GM19372 (cell line): ENCODE data around the gene TGM4.

Source experiments
- ATAC-seq: cut with Tn5 transposase; IDR thresholded peaks from one replicate; pipeline ENCODE4 v1.9.1; 2021; ENCODE audit warnings: mild to moderate bottlenecking, low read depth, moderate library complexity; ENCODE audit not compliant: unreplicated experiment

Gene TGM4

GRCh38 chr3:44910693-44911092, 36.3 kb downstream of the TGM4 start:
- ATAC-seq, result no peak

DNA sequence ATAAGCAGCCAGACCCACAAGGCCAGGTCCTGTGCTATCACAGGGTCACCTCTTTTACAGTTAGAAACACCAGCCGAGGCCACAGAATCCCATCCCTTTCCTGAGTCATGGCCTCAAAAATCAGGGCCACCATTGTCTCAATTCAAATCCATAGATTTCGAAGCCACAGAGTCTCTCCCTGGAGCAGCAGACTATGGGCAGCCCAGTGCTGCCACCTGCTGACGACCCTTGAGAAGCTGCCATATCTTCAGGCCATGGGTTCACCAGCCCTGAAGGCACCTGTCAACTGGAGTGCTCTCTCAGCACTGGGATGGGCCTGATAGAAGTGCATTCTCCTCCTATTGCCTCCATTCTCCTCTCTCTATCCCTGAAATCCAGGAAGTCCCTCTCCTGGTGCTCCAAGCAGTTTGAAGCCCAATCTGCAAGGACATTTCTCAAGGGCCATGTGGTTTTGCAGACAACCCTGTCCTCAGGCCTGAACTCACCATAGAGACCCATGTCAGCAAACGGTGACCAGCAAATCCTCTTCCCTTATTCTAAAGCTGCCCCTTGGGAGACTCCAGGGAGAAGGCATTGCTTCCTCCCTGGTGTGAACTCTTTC, 39.6 kb downstream of the TGM4 start:
- no peak for ATAC-seq

- ATAC-seq, result no peak
Measured at GRCh38 chr3:44914936-44915335, 40.5 kb downstream of the TGM4 start.

DNA sequence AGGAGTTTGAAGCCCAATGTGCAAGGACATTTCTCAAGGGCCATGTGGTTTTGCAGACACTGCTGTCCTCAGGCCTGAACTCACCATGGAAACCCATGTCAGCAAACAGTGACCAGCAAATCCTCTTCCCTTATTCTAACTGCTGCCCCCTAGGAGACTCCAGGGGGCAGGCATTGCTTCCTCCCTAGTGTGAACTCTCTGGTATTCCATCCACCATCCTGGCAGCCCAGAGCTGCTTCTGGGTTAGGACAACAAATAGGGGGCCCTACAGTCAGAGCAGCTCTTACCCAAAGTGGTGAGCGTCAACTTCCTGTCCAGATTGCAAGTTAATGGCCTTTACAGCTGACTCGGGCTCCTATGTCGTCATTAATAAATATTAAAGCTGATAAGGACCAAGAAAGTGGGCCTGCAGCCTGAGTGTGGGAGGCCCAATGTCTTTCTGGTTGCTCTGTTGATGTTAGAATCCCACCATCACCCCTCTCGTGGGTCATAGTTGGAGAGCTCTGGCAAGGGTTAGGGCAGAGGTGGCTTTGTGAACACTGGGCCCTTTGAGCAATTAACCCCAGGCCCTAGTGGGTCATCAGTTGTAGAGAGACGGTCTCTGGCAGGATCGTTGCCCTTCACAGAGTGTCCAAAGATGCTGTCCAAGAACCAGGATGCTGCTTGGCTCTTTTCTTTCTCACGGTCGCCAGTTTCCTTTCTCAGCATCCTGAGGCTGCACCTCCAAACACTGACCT, 41.5 kb downstream of the TGM4 start:
- no peak for ATAC-seq

DNA sequence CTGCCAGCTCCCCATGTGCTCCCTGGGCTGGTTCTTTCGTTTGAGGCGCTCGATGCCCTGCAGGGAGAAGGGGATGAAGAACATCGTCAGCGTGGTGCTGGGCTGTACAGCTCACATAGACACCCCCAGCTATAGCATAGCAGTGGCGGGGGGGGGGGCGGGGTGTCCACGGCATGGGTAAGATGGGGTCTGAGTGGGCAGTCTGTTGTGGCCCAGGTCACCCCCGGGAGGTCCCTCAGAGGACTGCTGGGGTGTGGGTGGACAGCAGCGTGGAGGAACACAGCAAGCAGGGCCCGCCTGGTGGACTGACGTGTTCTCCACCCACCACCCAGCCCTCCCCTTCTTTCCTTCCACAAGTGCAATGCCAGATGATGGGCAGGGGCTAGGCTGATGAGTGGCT, 43.7 kb downstream of the TGM4 start:
- ATAC-seq, result no peak

DNA sequence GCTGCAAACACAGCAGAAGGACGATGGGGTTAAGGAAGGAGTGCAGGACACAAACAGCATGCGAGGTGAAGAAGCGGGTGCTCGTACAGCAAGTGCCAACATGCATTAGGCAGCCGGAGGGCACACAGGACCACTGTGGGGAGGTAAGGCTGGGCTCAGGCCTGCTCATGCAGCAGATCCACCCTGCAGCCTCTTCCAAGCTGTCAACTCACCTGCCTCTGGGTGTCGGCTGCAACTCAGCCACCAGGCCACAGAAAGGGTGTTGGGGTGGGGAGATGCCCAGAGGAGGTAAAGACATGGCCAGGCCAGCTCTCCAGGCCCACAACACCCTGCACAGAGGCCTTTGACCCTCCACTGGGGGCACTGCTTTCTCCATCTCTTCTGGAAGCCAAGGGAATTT, 44.2 kb downstream of the TGM4 start:
- no peak for ATAC-seq

DNA sequence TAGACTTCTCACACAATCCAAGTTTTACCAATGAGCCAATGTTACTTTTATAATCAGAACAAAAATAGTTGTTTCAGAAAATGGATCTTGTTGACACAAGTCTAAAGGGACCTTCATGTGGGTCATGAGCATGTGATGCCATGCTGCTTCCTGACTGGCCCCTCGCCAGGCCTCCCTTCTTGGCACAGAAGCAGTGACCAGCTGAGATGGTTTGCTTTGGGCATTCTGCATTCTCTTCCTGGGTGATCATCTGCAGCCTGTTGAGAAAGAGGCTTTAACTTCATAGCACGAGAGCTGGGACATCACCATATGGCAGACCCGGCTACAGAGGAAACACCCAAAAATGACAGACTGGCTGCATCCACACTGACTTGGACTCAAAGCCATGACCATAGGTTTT, 45.7 kb downstream of the TGM4 start:
- no peak for ATAC-seq

GRCh38 chr3:44923632-44924456, 49.4 kb downstream of the TGM4 start:
- no peak for ATAC-seq

- ATAC-seq, result no peak
Measured at GRCh38 chr3:44924457-44925084, 50.2 kb downstream of the TGM4 start.

- no peak for ATAC-seq
Measured at GRCh38 chr3:44926172-44926571, 51.8 kb downstream of the TGM4 start.

GRCh38 chr3:44926921-44927320, 52.5 kb downstream of the TGM4 start:
- no peak for ATAC-seq

DNA sequence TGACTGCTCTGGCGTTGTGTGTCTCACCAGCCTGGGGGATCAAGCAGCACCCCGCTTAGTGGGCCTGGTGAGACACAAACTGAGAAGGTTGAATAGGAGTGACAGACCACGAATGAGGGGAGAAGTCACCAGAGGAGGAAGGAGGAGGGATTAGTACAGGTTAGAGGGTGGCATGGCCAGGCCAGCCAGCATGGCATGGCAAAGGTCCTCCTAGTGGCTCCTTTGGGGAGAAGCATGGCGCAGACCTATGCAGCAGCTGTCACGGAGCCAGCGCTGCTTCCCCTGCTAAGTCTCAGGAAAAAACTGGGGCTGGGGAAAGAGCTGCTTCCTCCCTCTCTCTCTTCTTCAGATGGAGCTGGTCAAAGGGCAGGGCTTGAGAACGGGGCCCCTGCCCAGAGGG, 53.0 kb downstream of the TGM4 start:
- no peak for ATAC-seq

DNA sequence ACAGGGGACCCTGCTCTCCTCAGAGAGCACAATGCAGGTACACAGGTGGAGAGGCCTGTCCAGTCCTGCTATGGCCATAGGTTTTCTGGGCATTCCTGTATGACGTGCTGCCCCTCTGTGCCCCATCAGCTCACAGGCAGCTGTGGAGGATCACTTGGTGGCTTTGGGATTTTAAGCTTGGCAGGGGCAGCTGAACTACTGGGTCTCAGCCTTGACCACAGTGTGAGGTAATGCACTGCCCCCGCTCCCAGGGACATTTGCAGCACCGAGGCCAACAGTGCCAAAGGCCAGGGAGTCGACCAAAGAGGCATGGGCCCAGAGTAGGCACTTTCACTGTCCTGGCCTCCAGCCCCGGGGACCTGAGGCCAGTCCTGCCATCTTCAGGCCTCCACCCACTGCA, 55.4 kb downstream of the TGM4 start:
- no peak for ATAC-seq

GRCh38 chr3:44930911-44931310, 56.5 kb downstream of the TGM4 start:
- ATAC-seq, result no peak

DNA sequence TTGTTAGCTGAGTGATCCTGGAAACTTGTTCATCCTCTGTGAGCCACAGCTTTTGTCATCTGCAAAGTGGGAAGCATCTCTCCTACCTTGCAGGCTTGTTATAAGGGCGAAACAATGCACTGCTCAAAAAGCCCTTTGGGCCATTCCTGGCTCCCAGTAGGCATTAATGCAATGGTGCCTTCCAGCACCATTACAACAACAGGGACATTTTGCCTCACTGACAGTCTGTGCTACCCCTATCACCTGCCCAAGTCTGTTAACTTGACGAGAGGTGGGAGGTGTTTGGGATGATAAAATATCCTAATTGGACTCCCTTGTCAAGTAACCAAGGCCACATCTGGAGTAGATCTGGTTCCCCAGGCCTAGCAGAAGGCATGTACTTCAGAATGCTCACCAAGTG, 57.4 kb downstream of the TGM4 start:
- ATAC-seq, result no peak

DNA sequence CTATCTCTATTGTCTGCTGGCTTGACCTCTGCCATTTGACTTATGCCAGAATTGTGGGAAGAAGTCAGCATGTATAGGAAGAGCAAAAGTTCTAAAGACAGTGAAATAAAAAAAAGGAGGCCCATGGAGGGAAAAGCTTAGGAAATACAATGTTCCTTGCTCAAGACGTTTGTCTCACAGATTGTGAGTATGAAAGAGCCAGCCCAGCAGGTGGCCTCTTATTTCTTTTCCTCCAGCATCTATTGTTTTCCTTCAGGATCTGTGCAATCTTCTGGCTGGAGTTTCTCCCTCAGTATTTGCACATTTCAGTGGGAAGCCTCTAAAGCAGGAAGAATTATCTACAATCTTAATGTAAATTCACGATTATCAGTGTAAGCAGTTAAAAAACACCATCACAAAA, 57.9 kb downstream of the TGM4 start:
- ATAC-seq, result no peak

GRCh38 chr3:44932986-44933944, 58.9 kb downstream of the TGM4 start:
- no peak for ATAC-seq

- ATAC-seq, result no peak
Measured at GRCh38 chr3:44939581-44940036, 65.2 kb downstream of the TGM4 start.

DNA sequence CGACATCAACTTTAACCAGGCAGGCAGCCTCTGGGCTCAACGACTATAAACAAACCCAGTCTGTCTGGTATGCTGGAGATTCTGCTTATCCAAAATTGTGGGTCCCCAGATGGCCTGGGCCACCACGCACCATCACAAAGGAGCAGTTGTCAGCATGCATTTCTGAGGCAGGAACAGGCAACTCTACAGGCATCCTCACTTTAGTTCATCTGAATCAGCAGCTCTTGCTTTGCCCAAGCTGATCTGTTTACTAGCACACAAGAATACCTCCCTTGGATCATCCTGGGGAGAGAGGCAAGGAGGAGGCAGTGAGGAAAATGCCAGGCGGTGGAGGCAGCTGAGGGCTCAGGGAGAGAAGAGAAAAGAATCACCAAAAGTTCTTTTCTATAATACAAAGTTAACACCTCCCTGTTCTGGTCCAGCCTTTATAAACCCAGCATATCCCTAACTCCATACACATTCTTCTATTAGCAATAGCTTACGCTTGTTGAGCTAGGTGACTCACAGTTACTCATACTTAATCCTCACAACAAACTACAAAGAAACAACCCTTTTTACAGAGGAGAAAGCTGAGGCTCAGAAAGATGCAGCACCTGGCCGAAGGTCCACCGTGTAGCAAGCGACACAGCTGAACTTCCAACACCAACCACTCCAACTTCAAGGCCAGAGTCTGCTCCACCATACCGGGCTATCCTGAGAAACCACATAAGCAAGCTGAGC, 68.0 kb downstream of the TGM4 start:
- no peak for ATAC-seq
